Esophagus muscularis mucosa (tissue), 3 donors: ENCODE measurements around the gene CTIF.

Experiments used
- CTCF ChIP-seq, 3 experiments: fragments of 200-600 bp in 2 of 3; fragments of 450-650 bp in 1 of 3; sonication (generic) in 2 of 3; IDR thresholded peaks; one replicate each; pipeline ENCODE4 v1.5.1; 2017 to 2019; ENCODE audit warnings: antibody characterized with exemption in 3 of 3, mild to moderate bottlenecking in 2 of 3, moderate library complexity in 1 of 3
- POLR2A ChIP-seq: fragments of 450-650 bp; IDR thresholded peaks from one replicate; pipeline ENCODE4 v1.6.1; 2017; ENCODE audit warnings: antibody characterized with exemption, moderate library complexity, mild to moderate bottlenecking, low read depth
- POLR2AphosphoS5 ChIP-seq, 2 donors: sonication (generic); formaldehyde crosslinking; IDR thresholded peaks; one replicate each; pipeline ENCODE4 v1.6.1; 2017; ENCODE audit warnings: antibody characterized with exemption in 2 of 2

GRCh38 chr18:48875942-48876511 is 337.2 kb downstream of the CTIF start:
- no peak for TF ChIP-seq CTCF (IDR thresholded peaks at IDR 0.05)
- TF ChIP-seq POLR2AphosphoS5 (IDR thresholded peaks at IDR 0.05): no peak
- no peak for TF ChIP-seq POLR2A
